K562 (cell line): Measurements from ENCODE around the gene SLC35E2B.

ENCODE experiments used
- CTCF ChIP-seq, 3 experiments: IDR thresholded peaks in 2 of 3; conservative IDR thresholded peaks in 1 of 3; 2 replicates each; pipeline ENCODE4 v1.5.1; 2011 to 2012; ENCODE audit warnings: low read length in 3 of 3, mild to moderate bottlenecking in 3 of 3, control low read depth in 2 of 3, improper control_type of control experiment in 1 of 3, inconsistent platforms in 1 of 3, low read depth in 1 of 3, mixed read lengths in 1 of 3, moderate library complexity in 1 of 3; ENCODE audit not compliant: insufficient read depth in 2 of 3
- NRF1 ChIP-seq, 2 experiments: fragments of 450-650 bp; IDR thresholded peaks in 1 of 2; conservative IDR thresholded peaks in 1 of 2; 2 replicates each; pipeline ENCODE4 v1.6.1; 2014; ENCODE audit warnings: mild to moderate bottlenecking in 2 of 2
- RBBP5 ChIP-seq: fragments of 200-600 bp; sonication (generic); IDR thresholded peaks from 2 replicates; pipeline ENCODE4 v1.6.1; 2012; ENCODE audit warnings: borderline replicate concordance, mild to moderate bottlenecking, low read length, control low read depth, inconsistent platforms; ENCODE audit not compliant: insufficient read depth, poor library complexity, severe bottlenecking
- RCOR1 ChIP-seq, 2 experiments: IDR thresholded peaks; 2 replicates each; pipeline ENCODE4 v1.6.1; 2012; ENCODE audit warnings: low read depth in 2 of 2, low read length in 2 of 2, borderline replicate concordance in 1 of 2, improper control_type of control experiment in 1 of 2

- no peak for TF ChIP-seq RCOR1 (IDR thresholded peaks at IDR 0.05; ENCODE audit: borderline replicate concordance in 1 of 2, low read depth in 2 of 2, low read length in 2 of 2)
- no peak for TF ChIP-seq NRF1 (conservative IDR thresholded peaks at IDR 0.05 in 1 of 2, IDR thresholded peaks at IDR 0.05 in 1 of 2)
- no peak for TF ChIP-seq CTCF (IDR thresholded peaks at IDR 0.05 in 2 of 3, conservative IDR thresholded peaks at IDR 0.05 in 1 of 3; ENCODE audit: insufficient read depth in 2 of 3, low read depth in 1 of 3, low read length in 3 of 3)
- TF ChIP-seq RBBP5 = no peak
Measured at GRCh38 chr1:1669468-1670440, 22.8 kb downstream of the SLC35E2B start.
